ENCODE results near the gene SH3BP4. TPM values are rescaled to one million over a fixed set of nuclear protein-coding genes. Genes with fewer than 3 reads are reported as not detected.

Gene SH3BP4, protein sequence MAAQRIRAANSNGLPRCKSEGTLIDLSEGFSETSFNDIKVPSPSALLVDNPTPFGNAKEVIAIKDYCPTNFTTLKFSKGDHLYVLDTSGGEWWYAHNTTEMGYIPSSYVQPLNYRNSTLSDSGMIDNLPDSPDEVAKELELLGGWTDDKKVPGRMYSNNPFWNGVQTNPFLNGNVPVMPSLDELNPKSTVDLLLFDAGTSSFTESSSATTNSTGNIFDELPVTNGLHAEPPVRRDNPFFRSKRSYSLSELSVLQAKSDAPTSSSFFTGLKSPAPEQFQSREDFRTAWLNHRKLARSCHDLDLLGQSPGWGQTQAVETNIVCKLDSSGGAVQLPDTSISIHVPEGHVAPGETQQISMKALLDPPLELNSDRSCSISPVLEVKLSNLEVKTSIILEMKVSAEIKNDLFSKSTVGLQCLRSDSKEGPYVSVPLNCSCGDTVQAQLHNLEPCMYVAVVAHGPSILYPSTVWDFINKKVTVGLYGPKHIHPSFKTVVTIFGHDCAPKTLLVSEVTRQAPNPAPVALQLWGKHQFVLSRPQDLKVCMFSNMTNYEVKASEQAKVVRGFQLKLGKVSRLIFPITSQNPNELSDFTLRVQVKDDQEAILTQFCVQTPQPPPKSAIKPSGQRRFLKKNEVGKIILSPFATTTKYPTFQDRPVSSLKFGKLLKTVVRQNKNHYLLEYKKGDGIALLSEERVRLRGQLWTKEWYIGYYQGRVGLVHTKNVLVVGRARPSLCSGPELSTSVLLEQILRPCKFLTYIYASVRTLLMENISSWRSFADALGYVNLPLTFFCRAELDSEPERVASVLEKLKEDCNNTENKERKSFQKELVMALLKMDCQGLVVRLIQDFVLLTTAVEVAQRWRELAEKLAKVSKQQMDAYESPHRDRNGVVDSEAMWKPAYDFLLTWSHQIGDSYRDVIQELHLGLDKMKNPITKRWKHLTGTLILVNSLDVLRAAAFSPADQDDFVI
- total RNA-seq (2014; rRNA removed; shearing (Covaris generic)): 72.1 and 98.8 TPM in 2 replicates

- peak; percentile 88 for DNase-seq (ENCODE audit: low read depth)
Observed at GRCh38 chr2:234951664-234952269, at the start of gene SH3BP4. SH3BP4 (plus strand) TSS chr2:234952017; CDS start chr2:235035003, 82,986 bp downstream.

DNA sequence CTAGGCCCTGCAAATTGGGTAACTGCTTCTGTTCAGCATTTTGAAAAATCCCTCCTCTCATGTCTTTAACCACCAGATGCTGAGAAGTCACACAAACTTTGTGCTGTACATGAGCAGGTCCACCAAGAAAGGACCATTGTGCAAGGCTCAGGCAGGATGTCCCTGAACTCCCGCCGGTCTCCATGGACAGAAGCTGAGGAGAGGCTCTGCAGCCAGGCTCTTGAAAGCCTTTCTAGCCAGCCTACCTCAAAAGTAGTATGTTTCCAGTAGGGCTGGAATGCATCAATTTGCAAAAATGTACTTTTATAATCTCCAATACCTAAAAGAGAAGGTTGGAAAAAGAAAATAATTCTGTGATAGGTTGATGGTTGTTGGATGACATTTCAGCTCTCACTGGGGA, 47.0 kb upstream of the SH3BP4 start:
- no peak for DNase-seq (ENCODE audit: low read depth)

GRCh38 chr2:234905547-234906265, 46.1 kb upstream of the SH3BP4 start:
- DNase-seq (ENCODE audit: low read depth): peak; percentile 48

GRCh38 chr2:234910186-234910679, 41.6 kb upstream of the SH3BP4 start:
- peak; percentile 15 for DNase-seq (ENCODE audit: low read depth)

- peak; percentile 74 for DNase-seq (ENCODE audit: low read depth)
Observed at GRCh38 chr2:234911271-234911670, 40.5 kb upstream of the SH3BP4 start.

- no peak for DNase-seq (ENCODE audit: low read depth)
Observed at GRCh38 chr2:234912437-234912836, 39.4 kb upstream of the SH3BP4 start.

GRCh38 chr2:234913208-234913626, 38.6 kb upstream of the SH3BP4 start:
- DNase-seq (ENCODE audit: low read depth): no peak

GRCh38 chr2:234914371-234915154, 37.3 kb upstream of the SH3BP4 start:
- DNase-seq (ENCODE audit: low read depth): no peak

DNA sequence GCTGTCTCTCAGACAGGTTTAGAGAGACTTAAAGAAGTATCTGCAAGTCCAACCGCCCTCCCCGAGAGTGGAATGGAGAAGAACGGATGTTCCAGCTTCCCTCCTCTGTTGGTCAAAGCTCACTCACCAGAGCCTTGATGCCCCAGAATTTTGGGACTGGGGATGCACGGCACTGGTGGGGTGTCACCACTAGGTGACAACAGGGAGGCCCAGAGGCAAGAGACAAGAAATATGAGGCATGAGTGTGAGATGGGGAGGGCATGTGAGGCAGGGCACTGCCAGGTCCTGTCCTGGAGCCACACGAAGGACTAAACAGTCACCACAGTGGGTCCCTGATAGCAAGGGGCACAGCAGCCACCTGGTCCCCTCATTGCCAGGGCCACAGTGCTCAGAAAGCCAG, 35.1 kb upstream of the SH3BP4 start:
- DNase-seq (ENCODE audit: low read depth): no peak

- DNase-seq (ENCODE audit: low read depth): no peak
Observed at GRCh38 chr2:234917211-234917975, 34.4 kb upstream of the SH3BP4 start.

GRCh38 chr2:234919711-234920110, 32.1 kb upstream of the SH3BP4 start:
- peak; percentile 59 for DNase-seq (ENCODE audit: low read depth)

DNA sequence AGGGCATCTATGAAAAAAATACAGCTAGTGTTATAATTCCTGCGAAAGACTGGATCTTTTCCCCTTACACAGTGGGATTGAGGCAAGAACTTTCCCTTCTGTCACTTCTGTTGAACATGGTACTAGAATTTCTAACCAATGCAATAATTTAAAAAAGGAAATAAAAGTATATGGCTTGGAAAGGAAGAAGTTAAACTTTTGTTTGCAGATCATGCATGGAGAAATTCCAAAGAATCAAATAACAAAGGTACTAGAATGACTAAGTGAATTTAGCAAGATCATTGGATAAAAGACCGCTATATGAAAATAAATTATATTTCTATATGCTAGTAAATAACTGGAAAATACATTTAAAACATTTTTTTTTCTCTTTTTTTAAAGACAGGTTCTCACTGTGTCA, 31.0 kb upstream of the SH3BP4 start:
- no peak for DNase-seq (ENCODE audit: low read depth)

- DNase-seq (ENCODE audit: low read depth): no peak
Observed at GRCh38 chr2:234929002-234929401, 22.8 kb upstream of the SH3BP4 start.

- DNase-seq (ENCODE audit: low read depth): no peak
Observed at GRCh38 chr2:234930397-234930796, 21.4 kb upstream of the SH3BP4 start.

- no peak for DNase-seq (ENCODE audit: low read depth)
Observed at GRCh38 chr2:234931371-234931770, 20.4 kb upstream of the SH3BP4 start.

DNA sequence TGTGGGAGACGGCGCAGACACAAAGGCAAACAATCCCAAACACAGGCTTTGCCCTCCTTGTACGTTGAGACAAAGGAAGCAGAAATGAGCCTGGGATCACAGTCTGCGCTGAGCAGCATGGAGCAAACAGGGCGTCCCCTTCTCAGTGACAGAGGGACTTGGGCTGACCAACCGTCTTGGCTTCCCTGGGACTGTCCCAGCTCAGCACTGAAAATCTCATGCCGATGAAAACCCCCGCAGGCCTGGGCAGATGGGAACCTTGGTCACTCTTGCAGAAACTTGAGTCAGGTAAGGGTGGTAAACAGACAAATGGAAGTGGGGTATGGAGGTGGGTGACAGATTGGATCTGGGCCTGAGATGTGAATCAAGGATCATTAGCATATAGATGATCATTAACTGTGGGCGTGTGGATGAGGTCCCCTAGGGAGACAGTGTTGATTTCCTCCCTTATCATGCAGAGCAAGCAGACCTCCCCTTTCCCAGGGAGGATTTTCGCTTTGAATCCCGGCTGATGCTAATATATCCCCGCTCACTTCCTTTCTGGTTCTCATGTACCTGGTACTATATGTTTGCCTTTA, 19.1 kb upstream of the SH3BP4 start:
- no peak for DNase-seq (ENCODE audit: low read depth)

DNA sequence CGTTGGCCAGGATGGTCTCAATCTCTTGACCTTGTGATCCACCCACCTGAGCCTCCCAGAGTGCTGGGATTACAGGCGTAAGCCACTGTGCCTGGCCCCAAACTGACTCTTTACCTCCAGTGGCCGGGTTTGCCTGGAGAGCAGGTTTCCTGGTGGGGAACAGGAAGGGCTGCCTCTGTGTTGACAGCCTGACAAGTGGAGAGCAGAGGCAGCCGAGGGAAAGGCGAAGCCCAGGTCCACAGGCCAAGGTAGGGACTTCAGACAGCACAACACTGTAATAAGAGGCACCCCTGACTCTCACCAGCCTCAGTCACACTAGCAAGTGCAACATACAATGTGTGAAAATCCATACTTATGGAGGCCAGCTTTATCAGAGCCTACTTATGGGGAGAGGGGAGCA, 16.5 kb upstream of the SH3BP4 start:
- DNase-seq (ENCODE audit: low read depth): no peak

DNA sequence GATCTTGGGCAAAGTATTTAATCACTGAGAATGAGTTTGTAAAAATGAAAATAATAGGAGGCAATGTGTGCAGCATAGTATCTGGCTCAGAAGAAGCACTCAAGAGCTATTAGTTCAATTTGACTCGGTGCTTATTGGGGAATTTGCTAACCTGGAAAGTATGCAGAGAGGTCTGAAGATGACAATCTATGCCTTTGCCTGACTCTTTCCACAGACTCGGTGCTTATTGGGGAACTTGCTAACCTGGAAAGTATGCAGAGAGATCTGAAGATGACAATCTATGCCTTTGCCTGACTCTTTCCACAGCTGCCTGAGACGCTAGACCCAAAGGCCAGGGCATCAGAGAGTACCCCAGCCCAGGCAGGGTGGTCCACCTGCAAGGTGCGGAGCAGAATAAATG, 12.2 kb upstream of the SH3BP4 start:
- no peak for DNase-seq (ENCODE audit: low read depth)

DNA sequence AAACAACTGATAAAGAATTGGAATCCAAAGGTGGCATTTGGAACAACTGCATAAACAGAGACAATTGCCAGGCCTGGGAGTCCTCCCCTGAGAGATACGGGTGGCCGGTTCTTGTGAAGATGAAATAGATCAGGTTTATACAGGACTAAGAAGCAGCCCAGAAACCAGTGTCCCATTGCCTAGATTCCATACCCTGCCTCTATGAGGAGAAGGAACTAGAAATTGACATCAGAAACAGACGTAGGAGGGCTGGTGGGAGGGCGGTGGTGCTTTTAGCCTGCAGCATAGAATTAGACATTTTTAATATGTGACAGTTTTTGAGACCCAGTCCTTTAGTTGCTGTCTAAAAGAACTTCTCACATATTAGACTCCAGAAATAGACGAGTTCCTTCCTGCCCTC, 11.8 kb upstream of the SH3BP4 start:
- no peak for DNase-seq (ENCODE audit: low read depth)
